HEK293T (cell line): ENCODE data around the gene NOTCH3.

Experiments used
- ARNT ChIP-seq: fragments of 450-650 bp; IDR thresholded peaks from 2 replicates; pipeline ENCODE4 v1.6.1; 2017; ENCODE audit warnings: mild to moderate bottlenecking
- BHLHE40 ChIP-seq: fragments of 450-650 bp; IDR thresholded peaks from 2 replicates; pipeline ENCODE4 v1.6.1; 2016; ENCODE audit warnings: mild to moderate bottlenecking, moderate library complexity, borderline replicate concordance
- ELF4 ChIP-seq: fragments of 450-650 bp; IDR thresholded peaks from 2 replicates; pipeline ENCODE4 v1.6.1; 2017; ENCODE audit warnings: antibody characterized with exemption
- FOXA1 ChIP-seq: fragments of 450-650 bp; IDR thresholded peaks from 2 replicates; pipeline ENCODE4 v1.6.1; 2016; ENCODE audit warnings: mild to moderate bottlenecking
- FOXK2 ChIP-seq: fragments of 450-650 bp; IDR thresholded peaks from 2 replicates; pipeline ENCODE4 v1.6.1; 2016; ENCODE audit warnings: mild to moderate bottlenecking
- HDGF ChIP-seq: fragments of 450-650 bp; IDR thresholded peaks from 2 replicates; pipeline ENCODE4 v1.6.1; 2017; ENCODE audit warnings: antibody characterized with exemption, borderline replicate concordance
- NFRKB ChIP-seq: fragments of 450-650 bp; IDR thresholded peaks from 2 replicates; pipeline ENCODE4 v1.6.1; 2016; ENCODE audit warnings: mild to moderate bottlenecking, moderate library complexity
- PKNOX1 ChIP-seq: fragments of 450-650 bp; IDR thresholded peaks from 2 replicates; pipeline ENCODE4 v1.6.1; 2016
- SP1 ChIP-seq: fragments of 450-650 bp; IDR thresholded peaks from 2 replicates; pipeline ENCODE4 v1.6.1; 2017
- SUZ12 ChIP-seq: fragments of 450-650 bp; IDR thresholded peaks from 2 replicates; pipeline ENCODE4 v1.6.1; 2016; ENCODE audit warnings: mild to moderate bottlenecking
- TARDBP ChIP-seq: fragments of 450-650 bp; IDR thresholded peaks from 2 replicates; pipeline ENCODE4 v1.6.1; 2016

- no peak for TF ChIP-seq HDGF
- no peak for TF ChIP-seq SP1
- TF ChIP-seq FOXA1 = no peak
- no peak for TF ChIP-seq NFRKB
- no peak for TF ChIP-seq BHLHE40
- TF ChIP-seq SUZ12 = no peak
- no peak for TF ChIP-seq TARDBP
- no peak for TF ChIP-seq FOXK2
- TF ChIP-seq PKNOX1 = no peak
- TF ChIP-seq ELF4 = no peak
- no peak for TF ChIP-seq ARNT
Observed at GRCh38 chr19:15234431-15235130, 33.8 kb upstream of the NOTCH3 start.
